CD4-positive, CD25-positive, alpha-beta regulatory T cell (primary cell): ENCODE data around the gene OR5AN1. TPM values are rescaled to one million over a fixed set of nuclear protein-coding genes. Genes with fewer than 3 reads are reported as not detected.
"Not testable (repeated sequence)": the region's sequence is repeated elsewhere in the genome, so short reads cannot be mapped to it uniquely, and the experiment has no call there.

Experiments used
- ATAC-seq, 2 donors: fragments of 150-1000 bp; cut with Tn5 transposase; one replicate each; pipeline ENCODE4 v1.10.0; 2021; ENCODE audit warnings: low read depth in 2 of 2, moderate number of reproducible peaks in 2 of 2, moderate library complexity in 1 of 2
- DNase-seq, 3 donors: peaks; one replicate each; pipeline versions ENCODE4 v3.0.0 to v3.0.0-alpha.2; 2012 to 2022; ENCODE audit warnings: mixed read lengths in 1 of 3
- H3K27ac ChIP-seq: one replicate; pipeline ENCODE4 v1.7.0; 2013; ENCODE audit warnings: mild to moderate bottlenecking, low read length; ENCODE audit not compliant: insufficient read depth, poor library complexity, severe bottlenecking
- H3K27me3 ChIP-seq: one replicate; pipeline ENCODE4 v1.7.0; 2013; ENCODE audit warnings: low read length; ENCODE audit not compliant: control insufficient read depth, insufficient read depth
- H3K36me3 ChIP-seq: one replicate; pipeline ENCODE4 v1.7.0; 2013; ENCODE audit warnings: mild to moderate bottlenecking, low read length, moderate library complexity; ENCODE audit not compliant: control insufficient read depth, insufficient read depth
- H3K4me1 ChIP-seq: 2 replicates; pipeline ENCODE4 v1.7.0; 2013; ENCODE audit warnings: mild to moderate bottlenecking, low read length; ENCODE audit not compliant: insufficient read depth, control insufficient read depth, poor library complexity, severe bottlenecking
- H3K4me3 ChIP-seq: one replicate; pipeline ENCODE4 v1.7.0; 2013; ENCODE audit warnings: low read depth, mild to moderate bottlenecking, low read length, moderate library complexity
- H3K9me3 ChIP-seq, 2 experiments: 1 replicate in 1 of 2; 2 replicates in 1 of 2; pipeline ENCODE4 v1.7.0; 2013; ENCODE audit warnings: low read length in 2 of 2, mild to moderate bottlenecking in 1 of 2, moderate library complexity in 1 of 2; ENCODE audit not compliant: control insufficient read depth in 2 of 2
- H3K27ac Mint-ChIP-seq, 3 donors: one replicate each; pipeline ENCODE4 v1.8.0; 2020 to 2022; ENCODE audit warnings: mild to moderate bottlenecking in 3 of 3, mixed read lengths in 3 of 3, moderate library complexity in 2 of 3
- H3K27me3 Mint-ChIP-seq: one replicate; pipeline ENCODE4 v1.8.0; 2022; ENCODE audit warnings: mild to moderate bottlenecking, mixed read lengths
- H3K36me3 Mint-ChIP-seq: one replicate; pipeline ENCODE4 v1.8.0; 2020; ENCODE audit warnings: mixed read lengths
- H3K4me1 Mint-ChIP-seq, 4 donors: one replicate each; pipeline ENCODE4 v1.8.0; 2020 to 2022; ENCODE audit warnings: mixed read lengths in 4 of 4, mild to moderate bottlenecking in 1 of 4
- H3K4me3 Mint-ChIP-seq, 4 donors: one replicate each; pipeline ENCODE4 v1.8.0; 2020 to 2022; ENCODE audit warnings: mild to moderate bottlenecking in 4 of 4, mixed read lengths in 4 of 4, moderate library complexity in 3 of 4
- H3K9me3 Mint-ChIP-seq, 7 donors: one replicate each; pipeline ENCODE4 v1.8.0; 2020 to 2022; ENCODE audit warnings: mixed read lengths in 7 of 7, mild to moderate bottlenecking in 3 of 7, moderate library complexity in 2 of 7
- polyA plus RNA-seq, 4 donors: library from polyadenylated mRNA; unstranded; fragments of 300-500 nt; fragmentation: Illumina TruSeq; gene quantifications; one replicate each; pipeline ENCODE4 v1.2.3, GENCODE V29; 2021
- total RNA-seq: library from RNA; stranded (reverse); gene quantifications from one replicate; pipeline ENCODE4 v1.2.3, GENCODE V29; 2022

OR5AN1 gene
- total and polyA plus RNA-seq, 5 donors from 2014 or later: not detected

- no peak overlapping the region for H3K4me3 Mint-ChIP-seq
These were observed 6.7 kb downstream of the OR5AN1 start for GRCh38 chr11:59365232-59366018.

GRCh38 chr11:59368238-59369022, 9.7 kb downstream of the OR5AN1 start:
- Histone ChIP-seq H3K4me3 (no peak overlapping the region), H3K4me1 (no peaks in the 10 kb centered on the region), H3K27ac (no peak overlapping the region), H3K27me3 (no peaks in the 10 kb centered on the region), H3K36me3 (no peaks in the 10 kb centered on the region), H3K9me3 (peaks cover 0 to 2% of the 10 kb centered on the region in 2 experiments)
- Mint-ChIP-seq H3K9me3 (peaks cover 0 to 11% (median 5%) of the 10 kb centered on the region in 7 donors), H3K4me3 (no peak overlapping the region), H3K36me3 (no peaks in the 10 kb centered on the region), H3K27me3 (peaks cover 10% of the 10 kb centered on the region), H3K4me1 (no peaks in the 10 kb centered on the region), H3K27ac (no peak overlapping the region)
- ATAC-seq: no peak
- DNase-seq: no peak

More at GRCh38 chr11:59365232-59366018, 6.7 kb downstream of the OR5AN1 start:
- Mint-ChIP-seq H3K27ac (no peak overlapping the region), H3K36me3 (no peaks in the 10 kb centered on the region), H3K4me1 (no peaks in the 10 kb centered on the region), H3K27me3 (peaks cover 8% of the 10 kb centered on the region), H3K9me3 (peaks cover 0 to 8% (median 4%) of the 10 kb centered on the region in 7 donors)
- Histone ChIP-seq H3K4me1 (no peaks in the 10 kb centered on the region), H3K9me3 (no peaks in the 10 kb centered on the region), H3K4me3 (no peak overlapping the region), H3K27ac (no peak overlapping the region), H3K36me3 (no peaks in the 10 kb centered on the region), H3K27me3 (no peaks in the 10 kb centered on the region)
- no peak for ATAC-seq
- no peak for DNase-seq

GRCh38 chr11:59372324-59372723, 13.6 kb downstream of the OR5AN1 start:
- H3K36me3 ChIP-seq, H3K27me3 ChIP-seq, H3K4me3 ChIP-seq, DNase-seq, H3K4me1 ChIP-seq, H3K27ac ChIP-seq, ATAC-seq, H3K27ac Mint-ChIP-seq, H3K27me3 Mint-ChIP-seq, H3K9me3 ChIP-seq, H3K4me1 Mint-ChIP-seq, H3K4me3 Mint-ChIP-seq, H3K36me3 Mint-ChIP-seq: not testable (repeated sequence)
- H3K9me3 Mint-ChIP-seq: peaks cover 0 to 15% (median 3%) of the 10 kb centered on the region in 7 donors

- Mint-ChIP-seq H3K4me1 (no peaks in the 10 kb centered on the region), H3K4me3 (no peak overlapping the region), H3K36me3 (no peaks in the 10 kb centered on the region), H3K9me3 (peaks cover 0 to 16% (median 6%) of the 10 kb centered on the region in 7 donors), H3K27me3 (no peaks in the 10 kb centered on the region), H3K27ac (no peak overlapping the region)
- Histone ChIP-seq H3K4me3 (no peak overlapping the region), H3K36me3 (no peaks in the 10 kb centered on the region), H3K27me3 (no peaks in the 10 kb centered on the region), H3K9me3 (peaks cover 0 to 4% of the 10 kb centered on the region in 2 experiments), H3K4me1 (no peaks in the 10 kb centered on the region), H3K27ac (no peak overlapping the region)
- DNase-seq (no peak), ATAC-seq (no peak)
These were observed 21.8 kb downstream of the OR5AN1 start for GRCh38 chr11:59380263-59381059.

- Mint-ChIP-seq H3K4me3 (no peak overlapping the region), H3K4me1 (no peaks in the 10 kb centered on the region), H3K27me3 (peaks cover 4% of the 10 kb centered on the region), H3K36me3 (no peaks in the 10 kb centered on the region), H3K27ac (no peak overlapping the region), H3K9me3 (peaks cover 0 to 4% (median 0%) of the 10 kb centered on the region in 7 donors)
- Histone ChIP-seq H3K4me3 (no peak overlapping the region), H3K27me3 (no peaks in the 10 kb centered on the region), H3K9me3 (no peaks in the 10 kb centered on the region), H3K36me3 (no peaks in the 10 kb centered on the region), H3K4me1 (no peaks in the 10 kb centered on the region), H3K27ac (no peak overlapping the region)
- ATAC-seq (no peak), DNase-seq (no peak)
These were observed 35.5 kb downstream of the OR5AN1 start for GRCh38 chr11:59394186-59394585.

GRCh38 chr11:59400461-59401261, 42.0 kb downstream of the OR5AN1 start:
- Histone ChIP-seq H3K4me3 (no peak overlapping the region), H3K27ac (no peak overlapping the region), H3K9me3 (peaks cover 0 to 11% of the 10 kb centered on the region in 2 experiments), H3K36me3 (no peaks in the 10 kb centered on the region), H3K4me1 (no peaks in the 10 kb centered on the region), H3K27me3 (no peaks in the 10 kb centered on the region)
- DNase-seq (no peak), ATAC-seq (no peak)
- Mint-ChIP-seq H3K36me3 (no peaks in the 10 kb centered on the region), H3K4me3 (no peak overlapping the region), H3K27ac (no peak overlapping the region), H3K4me1 (no peaks in the 10 kb centered on the region), H3K9me3 (peaks cover 0 to 13% (median 2%) of the 10 kb centered on the region in 7 donors), H3K27me3 (no peaks in the 10 kb centered on the region)

GRCh38 chr11:59401262-59401552, 42.5 kb downstream of the OR5AN1 start:
- no peak overlapping the region for H3K4me3 ChIP-seq
- H3K27ac ChIP-seq: no peak overlapping the region
- no peaks in the 10 kb centered on the region for H3K27me3 ChIP-seq
- H3K36me3 ChIP-seq: no peaks in the 10 kb centered on the region
- no peak for ATAC-seq
- peaks cover 0 to 13% (median 2%) of the 10 kb centered on the region in 7 donors for H3K9me3 Mint-ChIP-seq
- H3K27me3 Mint-ChIP-seq: no peaks in the 10 kb centered on the region
- H3K4me1 ChIP-seq: no peaks in the 10 kb centered on the region
- no peaks in the 10 kb centered on the region for H3K36me3 Mint-ChIP-seq
- DNase-seq: no peak
- no peak overlapping the region for H3K27ac Mint-ChIP-seq
- H3K4me3 Mint-ChIP-seq: no peak overlapping the region
- H3K9me3 ChIP-seq: peaks cover 0 to 11% of the 10 kb centered on the region in 2 experiments
- no peaks in the 10 kb centered on the region for H3K4me1 Mint-ChIP-seq
